AG09309 (cell line): Measurements from ENCODE around the gene CDHR2.

Source experiments
- DNase-seq: peaks from one replicate; pipeline ENCODE4 v3.0.0-alpha.2; 2010; ENCODE audit warnings: low read depth
- H3K4me3 ChIP-seq: 2 replicates; pipeline ENCODE4 v1.5.1; 2011; ENCODE audit warnings: mild to moderate bottlenecking, low read depth, low read length, moderate library complexity; ENCODE audit not compliant: control insufficient read depth
- TF ChIP-seq, protein P1 (sequence below): IDR thresholded peaks from 2 replicates; pipeline ENCODE4 v1.5.1; 2011; ENCODE audit warnings: mild to moderate bottlenecking, low read depth, low read length, inconsistent platforms; ENCODE audit not compliant: insufficient read depth, control insufficient read depth; ENCODE audit errors: missing control alignments

Gene CDHR2

DNA sequence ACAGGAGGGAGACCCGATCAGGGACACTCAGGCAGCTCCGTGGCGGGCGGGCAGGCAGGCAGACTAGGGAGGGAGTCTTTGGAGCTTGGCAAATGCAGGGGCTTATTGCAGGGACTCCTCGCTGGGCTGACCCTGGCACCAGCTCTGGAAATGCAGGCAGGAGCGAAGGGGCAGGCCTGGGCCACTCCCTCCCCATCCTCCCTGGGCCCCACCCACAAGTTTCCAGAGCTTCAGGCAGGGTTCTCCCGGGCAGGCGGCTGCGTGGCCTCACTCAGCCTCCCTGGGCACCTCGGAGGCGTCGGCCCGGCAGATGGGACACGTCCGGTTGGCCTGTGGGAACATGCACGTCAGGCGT lies 20.4 kb upstream of the CDHR2 start:
- DNase-seq = no peak
- TF ChIP-seq, protein P1, sequence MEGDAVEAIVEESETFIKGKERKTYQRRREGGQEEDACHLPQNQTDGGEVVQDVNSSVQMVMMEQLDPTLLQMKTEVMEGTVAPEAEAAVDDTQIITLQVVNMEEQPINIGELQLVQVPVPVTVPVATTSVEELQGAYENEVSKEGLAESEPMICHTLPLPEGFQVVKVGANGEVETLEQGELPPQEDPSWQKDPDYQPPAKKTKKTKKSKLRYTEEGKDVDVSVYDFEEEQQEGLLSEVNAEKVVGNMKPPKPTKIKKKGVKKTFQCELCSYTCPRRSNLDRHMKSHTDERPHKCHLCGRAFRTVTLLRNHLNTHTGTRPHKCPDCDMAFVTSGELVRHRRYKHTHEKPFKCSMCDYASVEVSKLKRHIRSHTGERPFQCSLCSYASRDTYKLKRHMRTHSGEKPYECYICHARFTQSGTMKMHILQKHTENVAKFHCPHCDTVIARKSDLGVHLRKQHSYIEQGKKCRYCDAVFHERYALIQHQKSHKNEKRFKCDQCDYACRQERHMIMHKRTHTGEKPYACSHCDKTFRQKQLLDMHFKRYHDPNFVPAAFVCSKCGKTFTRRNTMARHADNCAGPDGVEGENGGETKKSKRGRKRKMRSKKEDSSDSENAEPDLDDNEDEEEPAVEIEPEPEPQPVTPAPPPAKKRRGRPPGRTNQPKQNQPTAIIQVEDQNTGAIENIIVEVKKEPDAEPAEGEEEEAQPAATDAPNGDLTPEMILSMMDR = no peak
- no peak overlapping the region for H3K4me3 ChIP-seq

GRCh38 chr5:176529116-176529740 lies 19.9 kb upstream of the CDHR2 start:
- TF ChIP-seq, protein P1 = no peak
- H3K4me3 ChIP-seq = no peak overlapping the region
- no peak for DNase-seq

GRCh38 chr5:176529741-176530141 lies 19.4 kb upstream of the CDHR2 start:
- no peak overlapping the region for H3K4me3 ChIP-seq
- TF ChIP-seq, protein P1 = no peak
- no peak for DNase-seq

DNA sequence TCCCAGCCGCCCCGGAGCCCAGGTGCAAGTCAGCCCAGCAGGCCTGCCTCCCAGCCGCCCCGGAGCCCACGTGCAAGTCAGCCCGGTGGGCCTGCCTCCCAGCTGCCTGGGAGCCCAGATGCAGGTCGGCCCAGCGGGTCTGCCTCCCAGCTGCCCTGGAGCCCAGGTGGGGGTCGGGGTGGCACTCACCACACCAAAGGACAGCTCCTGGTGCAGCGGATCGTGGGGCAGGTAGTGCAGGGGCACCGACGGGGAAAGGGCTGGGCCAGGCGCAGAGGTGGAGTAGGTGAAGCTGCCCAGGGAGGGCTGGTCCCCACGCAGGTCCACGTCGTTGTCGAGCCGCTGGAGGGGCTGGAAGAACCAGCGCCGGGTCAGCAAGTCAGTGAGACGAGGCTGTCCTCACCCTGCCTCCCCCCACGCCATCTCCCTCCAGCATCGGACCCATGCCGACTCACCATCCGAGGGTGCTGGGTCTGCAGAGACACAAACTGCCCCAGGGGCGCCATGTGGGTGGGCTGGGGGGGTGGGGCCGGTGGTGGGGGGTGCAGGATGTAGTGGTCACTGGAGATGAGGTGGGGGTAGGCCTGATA lies 18.7 kb upstream of the CDHR2 start:
- no peak overlapping the region for H3K4me3 ChIP-seq
- no peak for DNase-seq

DNA sequence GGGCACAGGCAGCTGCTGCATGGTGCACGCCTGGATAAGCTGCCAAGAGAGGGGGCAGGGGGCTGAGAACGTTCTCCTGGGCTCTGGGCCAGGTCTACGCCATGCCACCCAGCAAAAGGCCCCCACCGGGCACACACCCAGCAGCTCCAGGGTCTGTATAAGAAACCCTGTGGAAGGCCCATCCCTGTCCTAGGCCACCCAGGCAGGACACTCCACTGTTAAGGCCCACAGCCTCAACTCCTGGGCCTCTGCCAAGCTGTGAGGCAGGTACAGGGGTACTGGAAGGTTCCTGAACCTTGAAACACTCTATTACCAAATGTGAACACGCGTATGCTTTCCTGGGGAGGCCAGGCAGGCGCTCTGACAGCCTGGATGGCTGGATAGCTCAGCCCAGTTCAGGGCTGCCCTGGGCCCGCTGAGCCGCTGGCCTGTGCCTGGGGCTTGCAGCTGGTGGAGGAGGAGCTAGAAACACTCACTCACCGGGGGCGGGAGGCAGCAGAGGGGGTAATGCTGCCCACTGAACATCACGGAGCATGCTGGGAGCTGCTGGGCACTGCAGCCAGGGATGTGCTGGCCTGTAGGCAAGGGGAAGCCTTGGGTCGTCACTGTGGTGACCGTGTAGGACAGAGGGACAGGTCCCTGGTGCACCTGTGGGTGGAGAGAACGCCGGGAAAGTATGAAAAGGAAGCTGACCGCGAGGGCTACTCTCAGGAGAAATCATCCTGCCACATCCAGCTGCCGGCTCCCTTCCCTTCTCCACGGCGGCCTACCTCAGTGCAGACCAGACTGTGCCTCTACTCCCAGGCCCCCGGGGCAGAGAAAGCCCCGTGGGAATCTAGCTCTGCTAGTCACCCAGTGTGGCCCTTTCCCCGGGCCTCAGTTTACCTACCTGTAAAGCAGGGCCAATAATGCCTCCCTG lies 17.9 kb upstream of the CDHR2 start:
- H3K4me3 ChIP-seq = no peak overlapping the region
- DNase-seq = no peak
- TF ChIP-seq, protein P1 = no peak

More for the DNA sequence above, 18.7 kb upstream of the CDHR2 start:
- TF ChIP-seq, protein P1 = no peak

DNA sequence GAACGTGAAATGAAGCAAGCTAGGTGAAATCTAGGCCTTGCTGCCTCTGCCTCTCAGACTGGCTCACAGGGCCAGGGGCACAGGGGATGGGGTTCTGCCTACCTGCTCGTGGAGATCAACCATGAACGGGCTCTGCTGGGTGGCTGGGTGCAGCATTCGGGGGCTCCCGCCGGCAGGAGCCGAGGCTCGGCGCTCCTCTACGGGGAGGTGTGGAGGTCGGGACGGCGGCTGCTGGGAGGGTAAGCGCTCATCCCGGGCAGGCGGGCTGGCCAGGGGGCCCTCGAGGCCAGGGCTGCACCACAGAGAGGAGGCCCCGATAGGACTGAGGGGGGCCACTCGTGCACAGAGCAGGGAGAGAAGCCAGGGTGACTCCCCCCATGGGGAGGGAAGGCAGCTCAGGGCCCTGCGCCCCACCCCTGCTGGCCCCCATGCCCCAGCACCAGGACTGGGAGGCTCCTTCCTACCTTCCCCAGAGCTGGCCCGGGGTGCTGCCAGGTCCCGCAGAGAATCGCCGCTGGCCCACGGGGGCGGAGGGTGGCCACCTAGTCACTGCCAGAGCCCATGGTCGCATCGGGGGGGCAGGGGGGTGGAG lies 17.1 kb upstream of the CDHR2 start:
- no peak for DNase-seq
- TF ChIP-seq, protein P1 = no peak
- H3K4me3 ChIP-seq = no peak overlapping the region
